Endothelial cell (in vitro differentiated cells): ENCODE results near the gene C10orf67. TPM values are rescaled to one million over a fixed set of nuclear protein-coding genes. Genes with fewer than 3 reads are reported as not detected.

ENCODE experiments used
- DNase-seq: peaks from one replicate; pipeline ENCODE4 v3.0.0; 2021; ENCODE audit warnings: low spot score
- H3K27ac Mint-ChIP-seq: one replicate; pipeline ENCODE4 v1.8.0; 2021; ENCODE audit warnings: mixed read lengths, inconsistent platforms; ENCODE audit not compliant: unreplicated experiment
- H3K27me3 Mint-ChIP-seq: one replicate; pipeline ENCODE4 v1.8.0; 2021; ENCODE audit warnings: mild to moderate bottlenecking, moderate library complexity, mixed read lengths, inconsistent platforms; ENCODE audit not compliant: unreplicated experiment
- H3K36me3 Mint-ChIP-seq: one replicate; pipeline ENCODE4 v1.8.0; 2021; ENCODE audit warnings: mild to moderate bottlenecking, low read depth, mixed read lengths, inconsistent platforms; ENCODE audit not compliant: unreplicated experiment
- H3K4me1 Mint-ChIP-seq: one replicate; pipeline ENCODE4 v1.8.0; 2021; ENCODE audit warnings: mild to moderate bottlenecking, mixed read lengths, inconsistent platforms; ENCODE audit not compliant: unreplicated experiment
- H3K4me3 Mint-ChIP-seq: one replicate; pipeline ENCODE4 v1.8.0; 2021; ENCODE audit warnings: mild to moderate bottlenecking, mixed read lengths, inconsistent platforms; ENCODE audit not compliant: unreplicated experiment
- H3K9me3 Mint-ChIP-seq: one replicate; pipeline ENCODE4 v1.8.0; 2021; ENCODE audit warnings: mixed read lengths, inconsistent platforms; ENCODE audit not compliant: unreplicated experiment
- total RNA-seq: library from RNA; stranded (reverse); fragmentation: NEBNext Ultra II Directional; extraction: Animal tissue kit (Norgen Biotek cat#: 25700); gene quantifications from one replicate; pipeline ENCODE4 v1.2.1, GENCODE V29; 2021; ENCODE audit not compliant: unreplicated experiment
- TF ChIP-seq, protein P1 (sequence below): fragments of 200-600 bp; sonication (generic); IDR thresholded peaks from one replicate; pipeline ENCODE4 v1.5.0; 2021; ENCODE audit warnings: antibody characterized with exemption; ENCODE audit not compliant: unreplicated experiment

Gene C10orf67
- total RNA-seq, 1 donor from 2014 or later, result not detected

DNA sequence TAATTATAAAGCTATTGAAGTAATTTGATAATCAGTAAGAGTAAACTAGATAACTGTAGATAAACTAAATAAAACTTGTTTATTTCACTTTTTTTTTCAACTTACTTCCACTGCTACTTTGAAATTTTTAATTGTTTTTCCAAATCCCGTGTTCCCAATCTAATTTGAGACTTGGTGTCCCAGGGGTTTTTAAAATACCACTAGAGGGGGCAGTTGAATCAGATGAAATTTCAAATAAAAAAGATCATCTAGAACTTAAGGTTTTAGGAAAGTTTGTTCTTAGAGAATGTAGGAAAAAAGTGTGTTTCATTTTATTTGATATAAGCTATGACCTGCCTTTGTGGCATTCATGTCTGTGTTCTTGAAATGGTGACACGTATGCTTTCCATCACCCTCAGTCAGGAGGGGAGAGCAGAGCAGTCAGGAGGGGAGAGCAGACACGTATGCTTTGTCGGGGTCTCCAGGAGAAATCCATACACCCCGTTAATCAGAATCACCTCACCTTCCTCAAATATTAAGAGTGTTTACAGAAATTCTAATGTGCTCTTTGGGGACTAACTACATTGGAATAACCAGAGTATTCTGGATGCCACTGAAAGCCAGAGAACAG, 49.9 kb downstream of the C10orf67 start:
- Mint-ChIP-seq H3K4me3 (no peak overlapping the region), H3K36me3 (no peaks in the 10 kb centered on the region), H3K4me1 (no peaks in the 10 kb centered on the region), H3K27ac (no peak overlapping the region), H3K27me3 (no peaks in the 10 kb centered on the region), H3K9me3 (no peaks in the 10 kb centered on the region)
- no peak for DNase-seq
- TF ChIP-seq, protein P1, sequence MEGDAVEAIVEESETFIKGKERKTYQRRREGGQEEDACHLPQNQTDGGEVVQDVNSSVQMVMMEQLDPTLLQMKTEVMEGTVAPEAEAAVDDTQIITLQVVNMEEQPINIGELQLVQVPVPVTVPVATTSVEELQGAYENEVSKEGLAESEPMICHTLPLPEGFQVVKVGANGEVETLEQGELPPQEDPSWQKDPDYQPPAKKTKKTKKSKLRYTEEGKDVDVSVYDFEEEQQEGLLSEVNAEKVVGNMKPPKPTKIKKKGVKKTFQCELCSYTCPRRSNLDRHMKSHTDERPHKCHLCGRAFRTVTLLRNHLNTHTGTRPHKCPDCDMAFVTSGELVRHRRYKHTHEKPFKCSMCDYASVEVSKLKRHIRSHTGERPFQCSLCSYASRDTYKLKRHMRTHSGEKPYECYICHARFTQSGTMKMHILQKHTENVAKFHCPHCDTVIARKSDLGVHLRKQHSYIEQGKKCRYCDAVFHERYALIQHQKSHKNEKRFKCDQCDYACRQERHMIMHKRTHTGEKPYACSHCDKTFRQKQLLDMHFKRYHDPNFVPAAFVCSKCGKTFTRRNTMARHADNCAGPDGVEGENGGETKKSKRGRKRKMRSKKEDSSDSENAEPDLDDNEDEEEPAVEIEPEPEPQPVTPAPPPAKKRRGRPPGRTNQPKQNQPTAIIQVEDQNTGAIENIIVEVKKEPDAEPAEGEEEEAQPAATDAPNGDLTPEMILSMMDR, result peak; percentile 58

DNA sequence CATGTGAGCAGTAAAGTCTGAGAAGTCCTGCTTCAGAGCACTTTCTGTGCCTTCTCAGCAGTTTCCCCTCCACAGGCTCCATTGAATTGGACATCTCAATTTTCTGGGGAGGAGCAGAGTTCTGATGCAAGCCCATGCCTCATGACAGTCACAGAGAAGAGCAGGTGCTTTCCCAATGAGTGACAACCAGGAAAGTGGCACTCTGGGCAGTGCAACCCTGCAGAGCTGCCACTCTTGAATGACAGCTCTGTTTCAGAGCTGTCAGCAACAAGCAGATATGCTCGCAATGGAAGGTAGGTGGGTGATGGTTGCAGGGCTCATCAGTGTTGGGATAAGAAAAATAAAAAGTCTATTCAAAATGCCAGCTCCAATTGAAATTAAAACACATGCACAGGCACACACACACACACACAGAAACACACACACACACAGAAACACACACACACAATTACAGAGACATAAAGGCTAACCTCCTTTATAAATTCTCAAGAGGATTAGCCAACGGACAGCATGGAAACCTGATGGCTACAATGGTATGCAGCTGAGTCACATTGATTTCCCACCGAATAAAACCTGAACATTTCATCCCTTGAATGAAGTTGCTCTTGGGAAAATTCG, 50.5 kb downstream of the C10orf67 start:
- Mint-ChIP-seq H3K36me3 (no peaks in the 10 kb centered on the region), H3K4me3 (no peak overlapping the region), H3K27me3 (no peaks in the 10 kb centered on the region), H3K4me1 (no peaks in the 10 kb centered on the region), H3K27ac (no peak overlapping the region), H3K9me3 (no peaks in the 10 kb centered on the region)
- TF ChIP-seq, protein P1, result no peak
- no peak for DNase-seq

DNA sequence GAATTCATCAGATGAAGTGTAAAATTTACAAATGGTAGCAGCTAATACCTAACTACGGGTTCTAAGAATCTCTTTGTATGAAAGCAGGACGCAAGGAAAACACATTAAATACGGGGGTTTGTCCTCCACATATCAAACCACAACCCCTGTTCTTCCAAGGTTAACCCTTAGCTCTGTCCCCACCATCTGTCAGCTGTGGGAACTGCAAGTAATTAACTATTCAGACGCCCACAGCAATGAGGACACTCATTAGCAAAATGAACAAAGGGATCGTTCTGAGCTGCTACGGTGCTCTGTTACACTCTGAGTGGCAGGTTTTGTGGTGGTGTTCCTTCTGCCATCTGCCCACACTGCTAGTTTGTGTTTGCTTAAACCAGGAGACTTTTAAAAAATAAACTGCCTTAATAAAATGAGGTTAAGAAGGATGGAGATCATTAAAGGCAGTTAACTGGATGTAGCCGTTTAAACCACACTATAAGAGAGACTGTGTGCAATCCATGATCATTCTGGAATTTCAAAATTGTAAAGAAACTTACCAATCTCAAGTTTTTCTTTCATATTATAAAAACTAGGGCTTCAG, 51.4 kb downstream of the C10orf67 start:
- peak; percentile 69 for DNase-seq
- no peak overlapping the region for H3K27ac Mint-ChIP-seq

DNA sequence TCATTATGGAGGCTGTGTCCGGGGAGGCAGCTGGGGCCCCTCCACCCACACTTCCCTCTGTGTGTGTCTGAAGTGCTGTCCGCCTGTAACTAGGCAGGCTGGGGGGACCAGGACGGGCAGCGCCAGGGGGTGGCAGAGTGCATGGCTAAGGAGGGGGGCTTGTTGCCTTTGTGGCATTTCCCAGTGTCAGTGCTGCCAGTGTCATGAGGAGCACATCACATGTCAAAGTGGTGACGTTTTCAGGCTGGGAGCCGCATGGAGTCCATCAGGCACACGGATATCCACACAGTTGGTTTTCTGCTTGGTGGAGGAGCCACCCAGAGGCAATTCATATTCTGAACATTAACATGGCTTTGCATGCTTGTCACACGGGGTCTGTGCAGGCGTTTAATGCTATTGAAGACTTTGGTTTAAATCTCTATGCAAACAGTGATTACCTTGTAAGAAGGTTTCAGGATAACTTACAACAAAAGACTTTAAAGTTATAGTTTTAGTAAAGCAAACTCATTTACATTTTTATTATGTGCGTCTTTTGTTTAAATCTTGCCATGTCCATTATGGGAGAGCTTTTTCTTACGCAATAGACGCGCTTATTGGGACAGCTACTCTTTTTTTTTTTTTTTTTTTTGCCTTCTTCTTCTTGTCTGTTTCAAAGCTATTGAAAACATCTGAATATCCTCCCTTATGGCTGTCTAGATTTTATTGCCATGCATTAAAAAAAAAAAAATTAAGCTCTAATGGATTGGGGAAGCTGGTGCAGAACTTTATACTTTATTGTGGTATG, 52.9 kb downstream of the C10orf67 start:
- no peaks in the 10 kb centered on the region for H3K36me3 Mint-ChIP-seq
- TF ChIP-seq, protein P1, result no peak
- H3K4me1 Mint-ChIP-seq, result no peaks in the 10 kb centered on the region
- no peak overlapping the region for H3K4me3 Mint-ChIP-seq
- H3K27ac Mint-ChIP-seq, result no peak overlapping the region
- H3K27me3 Mint-ChIP-seq, result no peaks in the 10 kb centered on the region
- no peaks in the 10 kb centered on the region for H3K9me3 Mint-ChIP-seq
- no peak for DNase-seq

More for the DNA sequence above, 51.4 kb downstream of the C10orf67 start:
- Mint-ChIP-seq H3K4me1 (no peaks in the 10 kb centered on the region), H3K36me3 (no peaks in the 10 kb centered on the region), H3K4me3 (no peak overlapping the region), H3K9me3 (no peaks in the 10 kb centered on the region), H3K27me3 (no peaks in the 10 kb centered on the region)
- TF ChIP-seq, protein P1, result peak; percentile 80
